Coronary artery (tissue), 2 donors: ENCODE results near the gene BAIAP2L1.

Source experiments
- DNase-seq: peaks from one replicate; pipeline ENCODE4 v3.0.0-alpha.2; 2017; ENCODE audit warnings: low spot score
- H3K27ac ChIP-seq, 2 donors: fragments of 200-600 bp; sonication (generic); one replicate each; pipeline ENCODE4 v1.5.1; 2016 to 2019
- H3K4me3 ChIP-seq: fragments of 200-600 bp; sonication (generic); 2 replicates; pipeline ENCODE4 v1.5.1; 2016; ENCODE audit warnings: mild to moderate bottlenecking, moderate library complexity
- CTCF ChIP-seq: fragments of 200-600 bp; sonication (generic); IDR thresholded peaks from one replicate; pipeline ENCODE4 v1.5.1; 2019; ENCODE audit warnings: antibody characterized with exemption

BAIAP2L1 gene

GRCh38 chr7:98305951-98306535, 94.8 kb downstream of the BAIAP2L1 start:
- no peak overlapping the region for H3K27ac ChIP-seq
- no peak for TF ChIP-seq CTCF
- no peak for DNase-seq
- no peak overlapping the region for H3K4me3 ChIP-seq

GRCh38 chr7:98303906-98304305, 97.0 kb downstream of the BAIAP2L1 start:
- no peak for TF ChIP-seq CTCF
- no peak for DNase-seq
- H3K4me3 ChIP-seq = no peak overlapping the region
- no peak overlapping the region for H3K27ac ChIP-seq

- no peak for DNase-seq
- H3K27ac ChIP-seq = no peak overlapping the region
- H3K4me3 ChIP-seq = no peak overlapping the region
- no peak for TF ChIP-seq CTCF
These were observed 97.6 kb downstream of the BAIAP2L1 start for GRCh38 chr7:98303176-98303865.

GRCh38 chr7:98301693-98302470, 99.0 kb downstream of the BAIAP2L1 start:
- Histone ChIP-seq H3K27ac (no peak overlapping the region), H3K4me3 (no peak overlapping the region)
- DNase-seq = no peak
- no peak for TF ChIP-seq CTCF

GRCh38 chr7:98300595-98301372, 100.1 kb downstream of the BAIAP2L1 start:
- no peak overlapping the region for H3K4me3 ChIP-seq
- H3K27ac ChIP-seq = no peak overlapping the region
- no peak for TF ChIP-seq CTCF
- no peak for DNase-seq

GRCh38 chr7:98297626-98298286, 103.1 kb downstream of the BAIAP2L1 start:
- DNase-seq = no peak
- no peak overlapping the region for H3K4me3 ChIP-seq
- TF ChIP-seq CTCF = no peak
- H3K27ac ChIP-seq = no peak overlapping the region
